HepG2 (cell line): ENCODE measurements around the gene RAB34. TPM values are rescaled to one million over a fixed set of nuclear protein-coding genes. Genes with fewer than 3 reads are reported as not detected.
A peak's percentile ranks its signal among the peaks of the same experiment; 100 is the strongest.

Experiments used
- CENPT ChIP-seq: sonication (generic); formaldehyde crosslinking; IDR thresholded peaks from 2 replicates; pipeline ENCODE4 v1.8.0; 2022; ENCODE audit warnings: low read depth, mild to moderate bottlenecking, moderate library complexity, missing genetic modification reagents
- CSRNP1 ChIP-seq: sonication (generic); formaldehyde crosslinking; IDR thresholded peaks from 2 replicates; pipeline ENCODE4 v1.8.1; 2023; ENCODE audit warnings: mild to moderate bottlenecking, missing genetic modification reagents
- FLYWCH1 ChIP-seq: sonication (generic); formaldehyde crosslinking; IDR thresholded peaks from 2 replicates; pipeline ENCODE4 v1.8.1; 2023; ENCODE audit warnings: mild to moderate bottlenecking, missing genetic modification reagents
- GABPB1 ChIP-seq: IDR thresholded peaks from 2 replicates; pipeline ENCODE4 v1.6.1; 2016; ENCODE audit warnings: mild to moderate bottlenecking, missing genetic modification reagents, moderate library complexity, missing compliant biosample characterization
- MED1 ChIP-seq: sonication (generic); formaldehyde crosslinking; IDR thresholded peaks from 2 replicates; pipeline ENCODE4 v1.4.0; 2020; ENCODE audit warnings: missing genetic modification reagents
- PLSCR1 ChIP-seq: sonication (generic); formaldehyde crosslinking; IDR thresholded peaks from 2 replicates; pipeline ENCODE4 v1.5.0; 2020; ENCODE audit warnings: missing genetic modification reagents, mild to moderate bottlenecking, borderline replicate concordance
- POGZ ChIP-seq: sonication (generic); formaldehyde crosslinking; IDR thresholded peaks from 2 replicates; pipeline ENCODE4 v1.4.0; 2020; ENCODE audit warnings: mild to moderate bottlenecking, missing genetic modification reagents
- POLR2G ChIP-seq: fragments of 200-400 bp; formaldehyde crosslinking; IDR thresholded peaks from 2 replicates; pipeline ENCODE4 v1.6.1; 2018; ENCODE audit warnings: mild to moderate bottlenecking, low read depth, low read length, moderate library complexity
- SIN3B ChIP-seq: fragments of 150-350 bp; IDR thresholded peaks from 2 replicates; pipeline ENCODE4 v1.6.1; 2014; ENCODE audit warnings: low read length
- TCF7 ChIP-seq: sonication (generic); IDR thresholded peaks from 2 replicates; pipeline ENCODE4 v1.6.1; 2016; ENCODE audit warnings: antibody characterized with exemption, low read depth
- TRIM24 ChIP-seq: sonication (generic); formaldehyde crosslinking; IDR thresholded peaks from 2 replicates; pipeline ENCODE4 v1.8.0; 2022; ENCODE audit warnings: mild to moderate bottlenecking, missing genetic modification reagents
- U2AF1 ChIP-seq: fragments of 200-400 bp; formaldehyde crosslinking; optimal IDR thresholded peaks from 2 replicates; pipeline ENCODE3; 2017; ENCODE audit warnings: mild to moderate bottlenecking, low read depth, low read length
- ZNF331 ChIP-seq: sonication (generic); formaldehyde crosslinking; IDR thresholded peaks from 2 replicates; pipeline ENCODE4 v1.4.0; 2020; ENCODE audit warnings: missing genetic modification reagents
- polyA plus RNA-seq, 8 experiments: library from polyadenylated mRNA; depleted of rRNA in 3 of 8; stranded (reverse) in 7 of 8; unstranded in 1 of 8; fragments of >200 nt; fragmentation: Illumina TruSeq in 4 of 8; extraction: Trizol in 4 of 8; gene quantifications; 2 replicates each; pipeline versions ENCODE4 v1.2.1 to v1.2.3, GENCODE V29; 2011 to 2016; ENCODE audit warnings: low read depth in 4 of 8, missing spikeins in 1 of 8, mixed read lengths in 1 of 8; ENCODE audit not compliant: insufficient read depth in 1 of 8
- total RNA-seq, 5 experiments: library from RNA; depleted of rRNA; stranded (reverse); fragments of >200 nt; fragmentation: Illumina TruSeq; extraction: Trizol; gene quantifications; 2 replicates each; pipeline ENCODE4 v1.2.3, GENCODE V29; 2016; ENCODE audit warnings: low read depth in 1 of 5
- TF ChIP-seq, protein P1 (sequence below): IDR thresholded peaks from 2 replicates; pipeline ENCODE4 v1.6.1; 2012; ENCODE audit warnings: inconsistent platforms
- TF ChIP-seq, protein P2 (sequence below): sonication (generic); formaldehyde crosslinking; IDR thresholded peaks from 2 replicates; pipeline ENCODE4 v1.9.0; 2021; ENCODE audit warnings: missing genetic modification reagents, mild to moderate bottlenecking, borderline replicate concordance
- TF ChIP-seq, protein P3 (sequence below): sonication (generic); formaldehyde crosslinking; IDR thresholded peaks from 2 replicates; pipeline ENCODE4 v1.4.0; 2020; ENCODE audit warnings: missing genetic modification reagents

The RAB34 gene
- total and polyA plus RNA-seq, 2 of the 13 experiments (the other 11 are each of a cell fraction or from before 2014, with no cell fraction given) = 0.49 TPM; not detected in 1

DNA sequence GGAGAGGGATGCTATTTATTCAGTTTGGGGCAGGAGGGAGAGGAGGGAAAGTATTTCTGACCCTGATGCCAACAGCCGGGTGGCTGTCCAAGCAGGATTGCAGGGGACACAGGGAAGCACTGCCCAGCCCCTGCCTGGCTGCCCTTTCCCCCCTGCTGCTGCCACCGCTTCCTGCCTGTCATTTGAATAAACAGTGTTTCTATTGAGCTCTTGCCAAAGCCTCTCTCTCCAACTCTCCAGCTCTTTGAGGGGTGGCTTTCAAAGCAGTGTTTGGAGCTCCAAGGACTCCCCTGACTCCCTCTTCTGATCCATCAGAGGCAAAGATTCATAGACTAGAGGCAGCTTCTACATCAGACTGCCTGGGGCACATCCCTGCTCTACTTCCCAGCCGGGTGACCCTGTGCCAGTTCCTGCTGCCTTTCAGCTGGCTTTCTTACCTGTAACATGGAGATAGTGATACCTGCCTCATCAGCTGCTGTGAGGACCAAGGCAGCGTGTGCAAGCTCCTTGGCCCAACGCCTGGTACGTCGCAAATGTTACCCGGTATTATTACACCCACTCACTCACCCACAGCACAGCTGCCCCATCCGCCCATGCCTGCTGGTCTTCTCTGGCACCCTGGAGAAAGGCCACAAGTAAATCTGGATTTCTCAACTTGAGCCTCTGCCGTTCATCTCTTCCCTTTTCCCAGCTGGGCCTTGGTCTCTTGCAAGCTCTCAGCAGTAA is 15.5 kb downstream of the RAB34 start (continued):
- no peak for TF ChIP-seq PLSCR1 (CRISPR knock-in tag)
- no peak for TF ChIP-seq FLYWCH1 (CRISPR knock-in tag)
- no peak for TF ChIP-seq TRIM24 (CRISPR knock-in tag)
- 0 out of 2 replicates have a peak, but pooled peaks have one; percentile 31 for TF ChIP-seq POLR2G
- 0 out of 2 replicates have a peak, but pooled peaks have one; percentile 30 for TF ChIP-seq MED1 (CRISPR knock-in tag)
- TF ChIP-seq GABPB1 (CRISPR knock-in tag) = no peak
- 0 out of 2 replicates have a peak, but pooled peaks have one; percentile 11 for TF ChIP-seq ZNF331 (CRISPR knock-in tag)
- TF ChIP-seq, protein P1, sequence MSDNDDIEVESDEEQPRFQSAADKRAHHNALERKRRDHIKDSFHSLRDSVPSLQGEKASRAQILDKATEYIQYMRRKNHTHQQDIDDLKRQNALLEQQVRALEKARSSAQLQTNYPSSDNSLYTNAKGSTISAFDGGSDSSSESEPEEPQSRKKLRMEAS = peak; percentile 24; the same call in 1 of the 2 replicates
- TF ChIP-seq POGZ (CRISPR knock-in tag) = no peak
- no peak for TF ChIP-seq SIN3B
- TF ChIP-seq CSRNP1 (CRISPR knock-in tag) = no peak
- TF ChIP-seq, protein P2, sequence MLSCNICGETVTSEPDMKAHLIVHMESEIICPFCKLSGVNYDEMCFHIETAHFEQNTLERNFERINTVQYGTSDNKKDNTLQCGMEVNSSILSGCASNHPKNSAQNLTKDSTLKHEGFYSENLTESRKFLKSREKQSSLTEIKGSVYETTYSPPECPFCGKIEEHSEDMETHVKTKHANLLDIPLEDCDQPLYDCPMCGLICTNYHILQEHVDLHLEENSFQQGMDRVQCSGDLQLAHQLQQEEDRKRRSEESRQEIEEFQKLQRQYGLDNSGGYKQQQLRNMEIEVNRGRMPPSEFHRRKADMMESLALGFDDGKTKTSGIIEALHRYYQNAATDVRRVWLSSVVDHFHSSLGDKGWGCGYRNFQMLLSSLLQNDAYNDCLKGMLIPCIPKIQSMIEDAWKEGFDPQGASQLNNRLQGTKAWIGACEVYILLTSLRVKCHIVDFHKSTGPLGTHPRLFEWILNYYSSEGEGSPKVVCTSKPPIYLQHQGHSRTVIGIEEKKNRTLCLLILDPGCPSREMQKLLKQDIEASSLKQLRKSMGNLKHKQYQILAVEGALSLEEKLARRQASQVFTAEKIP (CRISPR knock-in tag) = no peak
- TF ChIP-seq TCF7 = peak; percentile 13; the same call in 1 of the 2 replicates
- TF ChIP-seq CENPT (CRISPR knock-in tag) = no peak
- no peak for TF ChIP-seq U2AF1
- TF ChIP-seq, protein P3, sequence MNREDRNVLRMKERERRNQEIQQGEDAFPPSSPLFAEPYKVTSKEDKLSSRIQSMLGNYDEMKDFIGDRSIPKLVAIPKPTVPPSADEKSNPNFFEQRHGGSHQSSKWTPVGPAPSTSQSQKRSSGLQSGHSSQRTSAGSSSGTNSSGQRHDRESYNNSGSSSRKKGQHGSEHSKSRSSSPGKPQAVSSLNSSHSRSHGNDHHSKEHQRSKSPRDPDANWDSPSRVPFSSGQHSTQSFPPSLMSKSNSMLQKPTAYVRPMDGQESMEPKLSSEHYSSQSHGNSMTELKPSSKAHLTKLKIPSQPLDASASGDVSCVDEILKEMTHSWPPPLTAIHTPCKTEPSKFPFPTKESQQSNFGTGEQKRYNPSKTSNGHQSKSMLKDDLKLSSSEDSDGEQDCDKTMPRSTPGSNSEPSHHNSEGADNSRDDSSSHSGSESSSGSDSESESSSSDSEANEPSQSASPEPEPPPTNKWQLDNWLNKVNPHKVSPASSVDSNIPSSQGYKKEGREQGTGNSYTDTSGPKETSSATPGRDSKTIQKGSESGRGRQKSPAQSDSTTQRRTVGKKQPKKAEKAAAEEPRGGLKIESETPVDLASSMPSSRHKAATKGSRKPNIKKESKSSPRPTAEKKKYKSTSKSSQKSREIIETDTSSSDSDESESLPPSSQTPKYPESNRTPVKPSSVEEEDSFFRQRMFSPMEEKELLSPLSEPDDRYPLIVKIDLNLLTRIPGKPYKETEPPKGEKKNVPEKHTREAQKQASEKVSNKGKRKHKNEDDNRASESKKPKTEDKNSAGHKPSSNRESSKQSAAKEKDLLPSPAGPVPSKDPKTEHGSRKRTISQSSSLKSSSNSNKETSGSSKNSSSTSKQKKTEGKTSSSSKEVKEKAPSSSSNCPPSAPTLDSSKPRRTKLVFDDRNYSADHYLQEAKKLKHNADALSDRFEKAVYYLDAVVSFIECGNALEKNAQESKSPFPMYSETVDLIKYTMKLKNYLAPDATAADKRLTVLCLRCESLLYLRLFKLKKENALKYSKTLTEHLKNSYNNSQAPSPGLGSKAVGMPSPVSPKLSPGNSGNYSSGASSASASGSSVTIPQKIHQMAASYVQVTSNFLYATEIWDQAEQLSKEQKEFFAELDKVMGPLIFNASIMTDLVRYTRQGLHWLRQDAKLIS (CRISPR knock-in tag) = no peak
